Kidney glomerular epithelial cell (primary cell): Measurements from ENCODE around the gene DAND5.
"Not testable (repeated sequence)": the region's sequence is repeated elsewhere in the genome, so short reads cannot be mapped to it uniquely, and the experiment has no call there.

ENCODE experiments used
- DNase-seq: peaks from one replicate; lab custom pipeline; 2025; lab: John Stamatoyannopoulos, UW

DAND5 gene

DNA sequence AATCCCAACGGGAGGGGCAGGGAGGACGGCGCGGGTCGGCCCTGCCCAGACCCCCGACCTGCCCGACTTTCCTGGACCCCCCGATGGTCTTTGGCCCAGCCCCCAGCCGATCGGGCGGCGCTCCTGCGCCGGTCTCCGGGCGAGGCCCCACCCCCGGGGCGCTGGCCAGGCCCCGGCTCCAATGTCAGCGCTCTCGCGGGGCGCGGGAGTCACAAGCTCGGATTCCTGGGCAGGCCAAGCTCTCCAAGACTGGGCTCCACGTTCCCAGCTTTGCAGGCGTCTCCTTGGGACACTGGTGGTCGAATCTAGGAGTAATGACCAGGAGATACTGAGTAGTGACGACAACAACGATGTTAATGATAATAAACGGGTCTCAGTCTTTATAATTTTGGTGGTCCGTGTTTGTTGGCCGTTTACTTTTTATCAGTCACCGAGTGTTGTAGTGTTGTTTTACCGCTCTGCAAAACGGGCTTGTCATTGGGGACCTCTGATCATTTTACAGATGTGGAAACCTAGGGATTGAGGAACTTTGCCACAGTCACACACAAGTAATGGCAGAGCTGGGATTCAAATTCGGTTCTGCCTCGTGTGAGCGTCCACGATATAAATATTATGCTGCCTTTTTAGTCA is 23.2 kb upstream of the DAND5 start:
- DNase-seq = peak; percentile 38

DNA sequence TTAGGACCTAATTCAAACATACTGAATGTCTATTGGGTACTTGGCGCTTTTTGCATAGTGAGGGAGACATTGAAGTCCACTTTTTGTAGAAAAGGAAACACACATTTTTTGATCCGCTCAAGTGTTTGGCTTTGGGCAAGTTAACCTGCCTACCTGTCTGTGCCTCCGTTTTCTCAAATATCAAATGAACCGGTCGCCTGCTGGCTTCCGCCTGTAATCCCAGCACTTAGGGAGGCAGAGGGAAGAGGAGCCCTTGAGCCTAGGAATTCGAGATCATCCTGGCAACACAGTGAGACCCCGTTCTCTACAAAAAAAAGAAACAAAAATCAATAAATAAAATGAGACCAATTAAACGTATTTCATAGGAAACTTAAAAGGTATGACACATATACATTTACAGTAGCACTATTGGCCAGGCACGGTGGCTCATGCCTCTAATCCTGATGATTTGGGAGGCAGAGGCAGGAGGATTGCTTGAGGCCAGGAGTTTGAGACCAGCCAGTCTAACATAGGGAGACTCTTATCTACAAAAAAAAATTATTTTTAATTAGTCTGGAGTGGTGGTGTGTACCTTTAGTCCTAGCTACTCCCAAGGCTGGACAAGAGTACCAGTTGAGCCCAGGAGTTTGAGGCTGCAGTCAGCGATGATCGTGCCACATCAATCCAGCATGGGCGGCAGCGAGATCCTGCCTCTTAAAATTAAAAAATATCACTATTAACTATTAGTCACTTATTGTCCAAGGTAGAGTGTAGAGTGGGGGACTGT is 22.5 kb upstream of the DAND5 start:
- DNase-seq = no peak

DNA sequence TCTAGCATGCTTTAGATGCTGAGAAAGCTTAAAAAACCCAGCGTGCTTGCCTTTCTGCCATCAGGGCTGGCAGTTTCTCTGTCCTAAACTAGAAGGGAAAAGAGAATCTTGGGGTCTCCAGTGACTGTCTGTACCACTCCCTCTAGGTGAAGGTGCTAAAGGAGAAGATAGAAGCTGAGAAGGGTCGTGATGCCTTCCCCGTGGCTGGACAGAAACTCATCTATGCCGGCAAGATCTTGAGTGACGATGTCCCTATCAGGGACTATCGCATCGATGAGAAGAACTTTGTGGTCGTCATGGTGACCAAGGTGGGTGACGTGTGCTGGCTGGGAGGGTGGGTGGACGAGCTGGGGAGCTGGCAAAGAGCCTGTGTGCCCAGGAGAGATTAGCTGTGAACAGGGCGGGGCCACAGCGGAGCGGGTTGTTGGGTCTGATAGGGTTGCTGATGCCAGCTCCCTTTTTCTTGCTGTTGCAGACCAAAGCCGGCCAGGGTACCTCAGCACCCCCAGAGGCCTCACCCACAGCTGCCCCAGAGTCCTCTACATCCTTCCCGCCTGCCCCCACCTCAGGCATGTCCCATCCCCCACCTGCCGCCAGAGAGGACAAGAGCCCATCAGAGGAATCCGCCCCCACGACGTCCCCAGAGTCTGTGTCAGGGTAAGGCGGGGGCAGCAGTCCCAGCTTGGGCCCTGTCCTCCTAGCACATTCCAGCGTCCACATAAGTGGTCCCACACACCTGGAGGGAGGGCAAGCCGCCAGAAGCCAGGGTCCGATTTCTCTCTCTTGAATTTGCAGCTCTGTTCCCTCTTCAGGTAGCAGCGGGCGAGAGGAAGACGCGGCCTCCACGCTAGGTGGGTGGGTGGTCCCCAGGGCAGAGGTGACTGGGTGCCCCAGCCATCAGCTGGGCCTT is 21.4 kb upstream of the DAND5 start:
- DNase-seq = no peak

DNA sequence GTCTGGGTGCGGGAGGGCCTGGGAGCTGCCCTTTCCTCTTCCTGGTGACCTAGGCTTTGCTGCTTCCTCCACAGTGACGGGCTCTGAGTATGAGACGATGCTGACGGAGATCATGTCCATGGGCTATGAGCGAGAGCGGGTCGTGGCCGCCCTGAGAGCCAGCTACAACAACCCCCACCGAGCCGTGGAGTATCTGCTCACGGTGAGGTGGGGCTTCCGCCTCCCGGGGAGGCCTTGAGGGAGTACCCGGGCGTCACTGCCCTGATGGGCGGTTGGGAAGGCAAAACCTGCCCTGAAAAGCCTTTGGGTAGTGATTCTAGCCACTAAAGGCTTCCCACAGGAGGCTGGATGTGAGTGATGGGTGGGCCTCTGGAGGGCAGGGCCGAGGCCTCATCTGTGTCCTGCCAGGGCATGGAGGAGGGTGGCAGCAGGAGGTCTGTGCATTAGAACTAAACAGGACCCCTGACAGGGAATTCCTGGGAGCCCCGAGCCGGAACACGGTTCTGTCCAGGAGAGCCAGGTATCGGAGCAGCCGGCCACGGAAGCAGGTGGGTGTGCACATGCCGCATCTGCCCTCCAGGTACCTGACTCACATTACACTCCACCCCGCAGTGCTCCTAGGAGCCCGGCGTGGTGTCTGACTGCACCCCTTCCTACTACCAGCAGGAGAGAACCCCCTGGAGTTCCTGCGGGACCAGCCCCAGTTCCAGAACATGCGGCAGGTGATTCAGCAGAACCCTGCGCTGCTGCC is 20.6 kb upstream of the DAND5 start:
- no peak for DNase-seq

DNA sequence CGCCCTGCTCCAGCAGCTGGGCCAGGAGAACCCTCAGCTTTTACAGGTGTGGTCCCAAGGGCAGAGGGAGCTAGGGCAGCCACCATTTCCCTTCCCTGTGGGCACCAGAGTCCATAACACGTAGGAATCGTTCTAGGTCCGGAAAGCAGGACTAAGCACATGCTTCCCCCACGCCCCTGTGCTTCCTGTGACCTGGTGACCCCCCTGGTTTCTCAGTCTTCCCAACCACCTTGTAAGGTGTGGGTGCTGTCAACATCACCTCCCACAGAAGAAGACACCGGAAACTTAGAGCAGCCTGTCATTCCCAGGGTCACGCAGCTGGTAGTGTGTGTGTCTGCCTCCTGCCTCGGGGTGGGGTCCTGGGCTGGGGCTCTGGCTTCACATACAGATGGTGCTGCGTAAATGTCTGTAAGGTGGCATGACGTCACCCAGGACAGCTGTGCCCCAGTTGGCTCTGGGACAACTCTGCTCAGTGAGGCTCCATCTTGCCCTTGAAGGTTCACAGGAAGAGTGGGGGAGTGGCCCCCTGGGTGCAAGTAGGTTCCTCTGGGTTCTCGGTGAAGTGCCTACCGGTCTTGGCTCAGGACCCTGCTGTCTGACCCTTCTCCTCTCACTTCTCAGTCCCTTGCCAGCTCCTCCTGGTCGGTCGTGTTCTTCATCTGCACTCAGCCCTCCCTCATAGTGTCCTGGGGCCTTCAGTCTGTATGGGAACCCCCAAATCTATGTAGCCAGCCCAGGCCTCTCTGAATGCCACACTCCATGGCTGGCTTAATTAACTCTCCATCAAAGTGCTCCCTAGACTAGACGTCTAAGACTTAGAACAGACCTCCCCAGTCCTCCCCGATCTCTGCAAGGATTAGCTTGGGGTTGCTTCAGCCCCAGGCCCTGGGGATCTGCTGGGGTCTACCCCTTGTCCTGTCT is 19.8 kb upstream of the DAND5 start:
- no peak for DNase-seq

DNA sequence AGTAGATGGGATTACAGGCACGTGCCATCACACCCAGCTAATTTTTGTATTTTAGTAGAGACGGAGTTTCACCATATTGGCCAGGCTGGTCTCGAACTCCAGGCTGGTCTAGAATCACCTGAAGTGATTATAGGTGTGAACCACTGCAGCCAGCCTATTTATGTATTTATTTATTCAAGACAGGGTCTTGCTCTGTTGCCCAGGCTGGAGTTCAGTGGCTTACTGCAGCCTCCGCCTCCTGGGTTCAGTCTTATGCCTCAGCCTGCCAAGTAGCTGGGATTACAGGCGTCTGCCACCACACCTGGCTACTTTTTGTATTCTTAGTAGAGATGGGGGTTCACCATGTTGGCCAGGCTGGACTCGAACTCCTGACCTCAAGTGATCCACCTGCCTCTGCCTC is 17.3 kb upstream of the DAND5 start:
- DNase-seq = not testable (repeated sequence)

DNA sequence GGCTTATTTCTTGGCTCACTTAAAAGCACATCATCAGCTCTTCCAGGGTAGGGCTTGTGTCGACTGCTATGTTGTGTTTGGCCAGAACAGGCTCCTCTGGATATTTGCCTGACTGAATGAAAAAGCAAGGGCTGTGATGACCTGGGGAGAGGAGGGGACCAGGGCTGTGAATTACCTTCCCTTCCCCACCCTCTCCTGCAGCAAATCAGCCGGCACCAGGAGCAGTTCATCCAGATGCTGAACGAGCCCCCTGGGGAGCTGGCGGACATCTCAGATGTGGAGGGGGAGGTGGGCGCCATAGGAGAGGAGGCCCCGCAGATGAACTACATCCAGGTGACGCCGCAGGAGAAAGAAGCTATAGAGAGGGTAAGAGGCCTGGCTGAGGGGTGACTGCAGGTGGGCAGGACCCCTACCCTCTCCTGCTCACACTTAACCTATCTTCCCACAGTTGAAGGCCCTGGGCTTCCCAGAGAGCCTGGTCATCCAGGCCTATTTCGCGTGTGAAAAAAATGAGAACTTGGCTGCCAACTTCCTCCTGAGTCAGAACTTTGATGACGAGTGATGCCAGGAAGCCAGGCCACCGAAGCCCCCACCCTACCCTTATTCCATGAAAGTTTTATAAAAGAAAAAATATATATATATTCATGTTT is 16.8 kb upstream of the DAND5 start:
- no peak for DNase-seq

DNA sequence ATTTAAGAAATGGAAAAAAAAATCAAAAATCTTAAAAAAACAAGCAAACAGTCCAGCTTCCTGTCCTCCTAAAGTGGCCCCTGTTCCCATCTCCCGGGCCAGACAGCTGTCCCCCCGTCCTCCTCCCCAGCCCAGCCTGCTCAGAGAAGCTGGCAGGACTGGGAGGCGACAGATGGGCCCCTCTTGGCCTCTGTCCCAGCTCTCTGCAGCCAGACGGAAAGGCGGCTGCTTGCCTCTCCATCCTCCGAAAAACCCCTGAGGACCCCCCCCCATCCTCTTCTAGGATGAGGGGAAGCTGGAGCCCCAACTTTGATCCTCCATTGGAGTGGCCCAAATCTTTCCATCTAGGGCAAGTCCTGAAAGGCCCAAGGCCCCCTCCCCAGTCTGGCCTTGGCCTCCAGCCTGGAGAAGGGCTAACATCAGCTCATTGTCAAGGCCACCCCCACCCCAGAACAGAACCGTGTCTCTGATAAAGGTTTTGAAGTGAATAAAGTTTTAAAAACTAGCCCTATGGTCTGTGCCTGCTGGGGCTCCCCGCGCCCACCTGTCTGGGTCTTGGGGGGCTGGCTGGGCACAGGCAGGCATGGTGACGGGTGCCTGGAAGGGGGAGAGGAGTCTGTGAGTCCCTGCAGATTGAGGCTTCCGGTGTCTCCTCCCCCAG is 16.1 kb upstream of the DAND5 start:
- DNase-seq = no peak

DNA sequence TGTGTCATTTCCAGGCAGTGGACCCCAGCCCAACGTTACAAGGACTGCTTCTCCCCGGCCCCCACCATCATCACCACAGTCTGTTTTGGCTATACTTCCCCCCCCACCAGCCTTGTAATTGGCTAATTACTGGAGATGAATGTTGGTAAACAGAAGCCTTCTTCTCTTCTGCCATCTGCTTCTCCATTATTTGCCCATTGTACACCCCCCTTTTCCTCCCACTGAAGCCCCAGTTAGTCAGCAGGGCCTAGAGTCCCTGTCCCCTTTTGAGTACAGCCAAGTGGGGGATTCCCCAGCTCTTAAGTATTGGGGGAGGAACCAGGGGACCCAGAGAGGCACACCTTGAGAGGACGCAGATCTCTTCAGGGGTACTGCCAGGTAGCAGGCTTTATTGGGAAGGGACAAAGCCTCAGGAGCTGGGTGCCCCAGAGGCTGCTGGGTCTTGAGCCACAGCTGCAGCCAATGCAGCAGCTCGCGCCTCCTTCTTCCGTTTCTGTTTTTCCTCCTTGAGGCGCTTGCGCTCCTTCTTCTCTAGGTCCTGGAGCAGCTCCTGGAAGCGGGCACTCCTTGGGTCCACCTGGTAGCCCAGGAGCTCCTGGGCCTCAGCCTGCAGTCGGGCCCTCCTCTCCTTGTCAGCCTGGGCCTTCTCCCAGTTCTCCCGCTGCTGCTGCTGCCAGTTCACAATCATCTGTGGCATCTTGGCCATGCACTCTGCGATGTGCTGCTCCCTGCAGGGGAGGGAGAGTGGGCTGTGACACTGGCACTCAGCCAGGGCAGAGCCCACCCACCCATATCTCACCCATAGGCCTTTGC is 15.4 kb upstream of the DAND5 start:
- DNase-seq = no peak

DNA sequence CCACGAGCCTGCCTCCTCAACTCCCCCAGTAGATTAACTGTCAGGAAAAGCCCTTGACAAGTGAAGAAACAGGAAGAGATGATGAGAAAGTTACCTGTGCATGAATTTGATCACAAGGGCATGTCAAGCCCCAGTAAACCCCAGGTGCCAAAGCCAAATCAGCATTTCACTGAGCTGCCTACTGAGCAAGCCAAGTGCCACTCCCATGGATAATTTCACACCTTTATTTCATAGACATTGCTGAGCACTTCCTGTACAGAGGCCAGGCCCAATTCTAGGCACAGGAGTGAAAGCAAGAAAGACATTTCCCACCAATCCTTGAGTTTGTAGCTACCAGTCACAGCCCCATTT is 14.8 kb upstream of the DAND5 start:
- DNase-seq = no peak

DNA sequence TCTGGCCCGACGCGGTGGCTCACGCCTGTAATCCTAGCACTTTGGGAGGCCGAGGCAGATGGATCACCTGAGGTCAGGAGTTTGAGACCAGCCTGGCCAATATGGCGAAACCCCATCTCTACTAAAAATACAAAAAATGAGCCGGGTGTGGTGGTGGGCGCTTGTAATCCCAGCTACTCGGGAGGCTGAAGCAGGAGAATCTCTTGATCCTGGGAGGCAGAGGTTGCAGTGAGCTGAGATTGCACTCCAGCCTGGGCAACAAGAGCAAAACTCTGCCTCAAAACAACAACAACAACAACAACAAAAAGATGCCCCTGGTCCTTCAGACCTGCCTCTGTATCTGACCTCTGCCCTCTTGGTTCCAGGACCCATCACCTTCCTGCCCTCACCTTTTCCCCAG is 13.8 kb upstream of the DAND5 start:
- DNase-seq = not testable (repeated sequence)

DNA sequence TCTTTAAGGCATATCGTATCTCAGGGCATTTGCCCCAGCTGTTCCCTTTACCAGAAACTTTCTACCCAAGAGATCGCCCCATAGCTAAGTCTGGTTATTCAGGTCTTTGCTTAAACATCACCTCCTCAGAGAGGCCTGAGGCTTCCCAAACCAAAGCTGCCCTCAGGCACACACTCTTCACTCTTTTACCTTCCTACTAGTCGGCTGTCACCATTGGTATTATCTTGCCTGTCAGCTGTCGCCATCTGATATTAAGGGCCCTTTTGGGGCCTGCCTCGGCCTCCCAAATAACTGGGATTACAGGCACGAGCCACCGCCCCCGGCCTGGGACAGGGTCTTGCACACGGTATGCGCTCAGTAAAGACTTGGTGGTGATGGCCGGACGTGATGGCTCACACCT is 13.4 kb upstream of the DAND5 start:
- DNase-seq = no peak

DNA sequence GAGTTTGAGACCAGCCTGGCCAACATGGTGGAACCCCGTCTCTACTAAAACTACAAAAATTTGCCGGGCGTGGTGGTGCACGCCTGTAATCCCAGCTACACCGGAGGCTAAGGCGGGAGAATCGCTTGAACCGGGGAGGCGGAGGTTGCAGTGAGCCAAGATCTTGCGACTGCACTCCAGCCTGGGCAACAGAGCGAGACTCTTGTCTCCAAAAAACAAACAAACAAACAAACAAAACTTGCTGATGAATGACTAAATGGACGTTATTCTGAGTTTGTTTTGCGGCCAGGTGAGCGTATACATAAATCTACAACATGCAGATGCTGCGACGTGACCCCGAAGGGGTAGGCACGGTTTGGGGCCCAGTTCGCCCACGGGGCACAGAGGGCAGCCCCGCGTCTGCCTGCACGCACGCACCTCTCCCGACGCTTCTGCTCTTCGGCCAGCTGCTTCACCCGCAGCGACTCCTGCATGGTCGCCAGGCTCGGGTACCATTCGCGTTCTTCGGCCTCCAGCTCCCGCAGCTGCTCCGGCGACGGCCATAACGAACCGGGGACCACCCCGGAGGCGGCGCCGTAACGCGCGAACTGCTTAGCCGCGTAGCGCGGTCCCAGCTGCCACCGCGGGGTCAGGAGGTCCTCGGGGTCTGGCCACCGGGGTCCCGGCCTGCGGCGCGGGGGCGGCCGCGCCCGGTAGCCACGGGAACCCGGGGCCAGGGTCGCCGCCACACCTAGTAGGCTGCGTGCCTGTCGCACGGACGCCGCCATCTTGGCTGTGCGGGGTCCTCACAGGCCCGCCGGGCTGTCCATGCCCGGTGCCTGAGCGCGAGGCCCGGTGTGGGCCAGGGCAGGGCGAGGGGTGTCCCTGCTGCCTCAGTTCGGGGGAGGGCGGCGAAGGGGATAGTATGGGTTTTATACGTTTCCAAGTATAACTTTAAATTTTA is 12.7 kb upstream of the DAND5 start, which contains the start of gene GADD45GIP1:
GADD45GIP1 (minus strand) TSS at position 778 of the 943 bp plus-strand sequence; CDS start at position 767, 11 bp downstream.
- peak; percentile 35 for DNase-seq

DNA sequence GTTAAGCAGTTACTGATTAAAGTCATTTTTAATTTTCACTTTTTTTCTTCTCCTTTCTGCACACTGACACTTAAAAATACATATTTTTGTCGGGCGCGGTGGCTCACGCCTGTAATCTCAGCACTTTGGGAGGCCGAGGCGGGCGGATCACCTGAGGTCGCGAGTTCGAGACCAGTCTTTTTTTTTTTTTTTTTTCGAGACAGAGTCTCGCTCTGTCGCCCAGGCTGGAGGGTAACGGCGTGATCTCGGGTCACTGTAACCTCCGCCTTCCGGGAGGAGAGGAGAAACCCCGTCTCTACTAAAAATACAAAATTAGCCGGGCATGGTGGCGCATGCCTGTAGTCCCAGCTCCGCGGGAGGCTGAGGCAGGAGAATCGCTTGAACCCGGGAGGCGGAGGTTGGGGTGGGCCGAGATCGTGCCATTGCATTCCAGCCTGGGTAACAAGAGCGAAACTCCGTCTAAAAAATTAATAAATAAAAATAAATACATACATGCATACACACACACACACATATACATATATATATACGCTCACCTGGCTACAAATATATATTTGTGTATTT is 11.9 kb upstream of the DAND5 start:
- DNase-seq = not testable (repeated sequence)

DNA sequence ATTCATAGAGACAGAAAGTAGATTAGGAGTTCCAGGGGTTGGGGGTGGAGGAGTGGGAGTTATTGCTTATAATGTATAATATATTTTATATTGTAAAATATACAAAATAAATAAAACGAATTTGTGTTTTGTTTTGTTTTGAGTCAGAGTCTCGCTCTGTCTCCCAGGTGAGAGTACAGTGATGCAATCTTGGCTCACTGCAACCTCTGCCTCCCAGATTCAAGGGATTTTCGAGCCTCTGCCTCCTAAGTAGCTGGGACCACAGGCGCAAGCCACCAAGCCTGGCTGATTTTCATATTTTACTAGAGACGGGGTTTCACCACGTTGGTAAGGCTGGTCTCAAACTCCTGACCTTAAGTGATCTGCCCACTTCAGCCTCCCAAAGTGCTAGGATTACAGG is 9.9 kb upstream of the DAND5 start:
- no peak for DNase-seq

DNA sequence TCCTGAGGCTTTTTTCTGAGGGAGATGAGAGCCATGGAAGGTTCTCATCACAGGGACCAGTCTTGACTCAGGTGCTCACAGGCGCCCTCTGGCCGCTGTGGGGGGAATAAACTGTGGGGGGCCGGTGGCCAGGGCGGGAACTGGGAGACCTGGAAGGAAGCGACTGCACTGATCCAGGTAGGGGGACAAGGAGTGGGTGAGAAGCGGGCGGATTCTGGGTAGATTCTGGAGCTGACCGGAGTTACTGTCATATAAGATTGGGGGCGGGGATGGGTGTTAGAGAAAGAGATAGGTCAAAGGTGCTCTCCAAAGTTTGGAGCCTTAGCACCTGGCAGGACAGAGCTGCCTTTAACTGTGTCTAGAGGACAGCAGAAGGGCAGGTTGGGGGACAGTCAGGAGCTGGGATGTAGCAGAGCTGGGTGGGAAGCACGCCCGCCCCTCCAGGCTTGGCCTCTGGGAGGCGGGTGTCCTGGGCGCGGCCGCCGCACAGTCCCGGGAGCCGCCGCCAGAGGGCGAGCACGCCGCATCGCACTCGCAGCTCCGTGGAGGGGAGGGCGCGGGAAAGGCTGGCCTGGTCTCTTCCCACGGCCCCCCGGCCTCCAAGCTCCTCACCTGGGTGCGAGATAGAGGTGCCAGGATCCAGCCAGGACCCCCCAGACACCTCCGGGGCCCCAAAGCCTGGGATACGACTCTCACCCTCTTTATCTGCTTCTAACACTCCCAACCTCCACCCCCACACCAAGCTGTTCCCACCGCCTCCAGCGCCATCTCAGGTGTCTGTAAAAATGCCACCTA is 4.2 kb upstream of the DAND5 start:
- DNase-seq = peak; percentile 49

DNA sequence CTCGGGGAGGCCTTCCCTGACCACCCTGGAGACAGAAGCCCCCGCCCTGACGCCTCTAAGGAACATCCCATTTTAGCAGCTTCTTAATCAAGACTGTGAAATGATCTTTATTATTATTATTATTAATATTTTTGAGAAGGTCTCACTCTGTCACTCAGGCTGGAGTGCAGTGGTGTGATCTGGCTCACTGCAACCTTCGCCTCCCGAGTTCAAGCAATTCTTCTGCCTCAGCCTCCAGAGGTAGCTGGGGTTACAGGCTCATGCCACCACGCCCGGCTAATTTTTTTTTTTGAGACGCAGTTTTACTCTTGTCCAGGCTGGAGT is 3.6 kb upstream of the DAND5 start:
- DNase-seq = no peak
